Endothelial cell of umbilical vein (primary cell): ENCODE measurements around the gene PFN3. TPM values are rescaled to one million over a fixed set of nuclear protein-coding genes. Genes with fewer than 3 reads are reported as not detected.

ENCODE experiments used
- BruUV-seq: library from RNA; stranded (reverse); fragments of 400-500 nt; replicated peaks from 2 replicates; lab custom pipeline; 2021; lab: Mats Ljungman, UMichigan
- CTCF ChIA-PET: fragments of 300-600, 350-600 bp; sonication (Branson Sonifier 250); formaldehyde crosslinking; loops from one replicate; lab custom pipeline; 2021; ENCODE audit warnings: antibody characterized with exemption, inconsistent platforms; lab: Charles Lee
- POLR2A ChIA-PET: fragments of 300-600, 350-600 bp; sonication (Branson Sonifier 250); formaldehyde crosslinking; loops from one replicate; lab custom pipeline; 2021; ENCODE audit warnings: antibody characterized with exemption, inconsistent platforms; lab: Charles Lee
- DNase-seq: peaks from one replicate; pipeline ENCODE4 v3.0.0-alpha.2; 2011; ENCODE audit warnings: low read depth, low spot score
- FAIRE-seq: peaks from 2 replicates; lab custom pipeline; 2011; peaks lifted over from hg19 to GRCh38; lab: Jason Lieb, UNC
- H2AFZ ChIP-seq: 2 replicates; pipeline ENCODE4 v1.6.0; 2012; ENCODE audit warnings: low read depth, low read length, control low read depth, inconsistent platforms
- H3K27ac ChIP-seq: 2 replicates; pipeline ENCODE4 v1.5.1; 2011; ENCODE audit warnings: low read depth, mild to moderate bottlenecking, control low read depth, low read length, moderate library complexity; ENCODE audit not compliant: insufficient read depth
- H3K27me3 ChIP-seq, 2 experiments: 2 replicates each; pipeline versions ENCODE4 v1.6.0 to v1.6.1; 2011; ENCODE audit warnings: low read length in 2 of 2, mixed read lengths in 1 of 2; ENCODE audit not compliant: control insufficient read depth in 2 of 2, insufficient read depth in 2 of 2
- H3K36me3 ChIP-seq, 2 experiments: 2 replicates in 1 of 2; 3 replicates in 1 of 2; pipeline ENCODE4 v1.5.1; 2011; ENCODE audit warnings: low read length in 2 of 2, mild to moderate bottlenecking in 1 of 2, moderate library complexity in 1 of 2; ENCODE audit not compliant: control insufficient read depth in 2 of 2, insufficient read depth in 2 of 2; ENCODE audit errors: extremely low read depth in 1 of 2
- H3K4me1 ChIP-seq: 3 replicates; pipeline ENCODE4 v1.5.1; 2011; ENCODE audit warnings: mild to moderate bottlenecking, low read length; ENCODE audit not compliant: control insufficient read depth, insufficient read depth; ENCODE audit errors: extremely low read depth
- H3K4me2 ChIP-seq: 2 replicates; pipeline ENCODE4 v1.6.1; 2011; ENCODE audit warnings: low read length, control low read depth, mixed read lengths; ENCODE audit not compliant: insufficient read depth
- H3K4me3 ChIP-seq, 3 experiments: fragments of 200-600 bp in 1 of 3; sonication (generic), shearing (Covaris generic) in 1 of 3; replicated peaks in 1 of 3; 2 replicates each; pipeline ENCODE4 v1.5.1; 2011 to 2016; ENCODE audit warnings: control low read depth in 3 of 3, low read length in 3 of 3, mild to moderate bottlenecking in 2 of 3, inconsistent platforms in 1 of 3, low read depth in 1 of 3, moderate library complexity in 1 of 3; ENCODE audit not compliant: insufficient read depth in 1 of 3
- H3K79me2 ChIP-seq: 2 replicates; pipeline ENCODE4 v1.6.0; 2012; ENCODE audit warnings: low read length, inconsistent platforms; ENCODE audit not compliant: control insufficient read depth, insufficient read depth
- H3K9ac ChIP-seq: replicated peaks from 2 replicates; pipeline ENCODE3; 2011; ENCODE audit warnings: low read length, control low read depth; ENCODE audit not compliant: insufficient read depth; ENCODE audit errors: extremely low read depth
- H3K9me1 ChIP-seq: replicated peaks from 3 replicates; pipeline ENCODE4 v1.6.0; 2011; ENCODE audit warnings: mild to moderate bottlenecking, low read length; ENCODE audit not compliant: control insufficient read depth, insufficient read depth; ENCODE audit errors: extremely low read depth
- H3K9me3 ChIP-seq: replicated peaks from 2 replicates; pipeline ENCODE4 v1.5.1; 2012; ENCODE audit warnings: low read length, inconsistent platforms; ENCODE audit not compliant: control insufficient read depth, insufficient read depth
- H4K20me1 ChIP-seq: replicated peaks from 2 replicates; pipeline ENCODE3; 2011; ENCODE audit warnings: mild to moderate bottlenecking, low read length; ENCODE audit not compliant: control insufficient read depth, insufficient read depth; ENCODE audit errors: extremely low read depth
- FOS ChIP-seq: IDR thresholded peaks from 2 replicates; pipeline ENCODE4 v1.6.1; 2011; ENCODE audit warnings: mild to moderate bottlenecking, low read length, moderate library complexity, borderline replicate concordance; ENCODE audit not compliant: insufficient read depth
- GATA2 ChIP-seq: IDR thresholded peaks from 2 replicates; pipeline ENCODE4 v1.7.0; 2011; ENCODE audit warnings: low read depth, mild to moderate bottlenecking, moderate library complexity, mixed read lengths, low read length; ENCODE audit not compliant: insufficient read length, insufficient read depth
- JUN ChIP-seq: IDR thresholded peaks from 2 replicates; pipeline ENCODE4 v1.6.1; 2011; ENCODE audit warnings: borderline replicate concordance, low read depth; ENCODE audit not compliant: insufficient read length, insufficient read depth
- POLR2A ChIP-seq: IDR thresholded peaks from 2 replicates; pipeline ENCODE4 v1.6.1; 2012; ENCODE audit warnings: low read depth, mild to moderate bottlenecking, control low read depth, low read length
- POLR2AphosphoS5 ChIP-seq: IDR thresholded peaks from 2 replicates; pipeline ENCODE4 v1.6.1; 2012; ENCODE audit warnings: low read depth, mild to moderate bottlenecking, control low read depth, low read length, moderate library complexity; ENCODE audit not compliant: insufficient read depth
- dilution Hi-C: fragments of 300-500 bp; cut with MboI; formaldehyde crosslinking; loops from one replicate; pipeline ENCODE4 v1.15.0; 2019; ENCODE audit warnings: low sequenced_read_pairs; ENCODE audit not compliant: extremely low pct_ligation_motif_present
- intact Hi-C: fragments of 100-400 bp; cut with micrococcal nuclease; formaldehyde crosslinking; loops from one replicate; pipeline ENCODE4 v1.10.0; 2022
- polyA plus RNA-seq, 4 experiments: library from polyadenylated mRNA; depleted of rRNA in 3 of 4; stranded (reverse) in 3 of 4; unstranded in 1 of 4; fragments of >200 nt; gene quantifications; 2 replicates each; pipeline versions ENCODE4 v1.2.1 to v1.2.3, GENCODE V29; 2011 to 2012; ENCODE audit warnings: missing spikeins in 1 of 4
- total RNA-seq: library from RNA; stranded (reverse); gene quantifications from 2 replicates; pipeline ENCODE4 v1.2.3, GENCODE V29; 2021
- TF ChIP-seq, protein P1 (sequence below): IDR thresholded peaks from 2 replicates; pipeline ENCODE4 v1.6.1; 2011; ENCODE audit not compliant: insufficient read depth, insufficient read length
- TF ChIP-seq, protein P2 (sequence below), 2 donors: IDR thresholded peaks; 1 replicate in 1 of 2; 2 replicates in 1 of 2; pipeline ENCODE4 v1.5.1; 2011; ENCODE audit warnings: low read length in 2 of 2, mild to moderate bottlenecking in 2 of 2, moderate library complexity in 2 of 2, control low read depth in 1 of 2, inconsistent platforms in 1 of 2, low read depth in 1 of 2; ENCODE audit not compliant: insufficient read depth in 1 of 2; ENCODE audit errors: extremely low read depth in 1 of 2

Gene PFN3
- total and polyA plus RNA-seq, 2 donors (not counting 3 experiments of a cell fraction or from before 2014, with no cell fraction given): not detected

DNA sequence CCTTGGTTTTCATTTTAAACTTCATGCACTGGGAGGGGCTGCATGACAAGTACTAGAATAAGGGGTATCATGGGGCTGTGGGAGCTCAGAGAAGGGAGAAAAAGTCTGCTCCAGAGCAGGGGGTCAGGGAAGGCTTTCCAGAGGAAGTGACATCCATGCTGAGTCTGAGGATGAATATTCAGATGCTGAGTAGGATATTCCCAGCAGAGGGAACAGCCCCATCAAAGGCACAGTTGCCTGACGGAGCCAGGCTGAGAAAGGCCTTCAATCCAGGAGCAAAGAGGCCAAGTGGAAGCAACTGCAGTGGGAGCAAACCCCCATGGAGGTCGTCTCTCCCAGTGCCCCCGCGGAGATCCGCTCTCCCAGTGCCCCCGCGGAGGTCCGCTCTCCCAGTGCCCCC is 4.4 kb downstream of the PFN3 start:
- no peaks in the 10 kb centered on the region for H3K9me3 ChIP-seq
- no peaks in the 10 kb centered on the region for H3K36me3 ChIP-seq
- no peaks in the 10 kb centered on the region for H3K4me1 ChIP-seq
- dilution Hi-C loops (no loop called here), intact Hi-C loops (no loop called here)
- no peaks in the 10 kb centered on the region for H3K79me2 ChIP-seq
- no peaks in the 10 kb centered on the region for H3K9me1 ChIP-seq
- H3K27ac ChIP-seq: no peak overlapping the region
- ChIA-PET POLR2A (no interaction called here), CTCF (interaction anchor here (1.7 to 2.1 kb wide), 3 partner anchors 8 to 59 kb away, joined by 6 to 9 read pairs (median 7); no protein-coding TSS in a partner anchor)
- TF ChIP-seq JUN (no peak), POLR2A (no peak), GATA2 (no peak), FOS (no peak), POLR2AphosphoS5 (no peak)
- TF ChIP-seq, protein P1, sequence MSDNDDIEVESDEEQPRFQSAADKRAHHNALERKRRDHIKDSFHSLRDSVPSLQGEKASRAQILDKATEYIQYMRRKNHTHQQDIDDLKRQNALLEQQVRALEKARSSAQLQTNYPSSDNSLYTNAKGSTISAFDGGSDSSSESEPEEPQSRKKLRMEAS: no peak
- TF ChIP-seq, protein P2, sequence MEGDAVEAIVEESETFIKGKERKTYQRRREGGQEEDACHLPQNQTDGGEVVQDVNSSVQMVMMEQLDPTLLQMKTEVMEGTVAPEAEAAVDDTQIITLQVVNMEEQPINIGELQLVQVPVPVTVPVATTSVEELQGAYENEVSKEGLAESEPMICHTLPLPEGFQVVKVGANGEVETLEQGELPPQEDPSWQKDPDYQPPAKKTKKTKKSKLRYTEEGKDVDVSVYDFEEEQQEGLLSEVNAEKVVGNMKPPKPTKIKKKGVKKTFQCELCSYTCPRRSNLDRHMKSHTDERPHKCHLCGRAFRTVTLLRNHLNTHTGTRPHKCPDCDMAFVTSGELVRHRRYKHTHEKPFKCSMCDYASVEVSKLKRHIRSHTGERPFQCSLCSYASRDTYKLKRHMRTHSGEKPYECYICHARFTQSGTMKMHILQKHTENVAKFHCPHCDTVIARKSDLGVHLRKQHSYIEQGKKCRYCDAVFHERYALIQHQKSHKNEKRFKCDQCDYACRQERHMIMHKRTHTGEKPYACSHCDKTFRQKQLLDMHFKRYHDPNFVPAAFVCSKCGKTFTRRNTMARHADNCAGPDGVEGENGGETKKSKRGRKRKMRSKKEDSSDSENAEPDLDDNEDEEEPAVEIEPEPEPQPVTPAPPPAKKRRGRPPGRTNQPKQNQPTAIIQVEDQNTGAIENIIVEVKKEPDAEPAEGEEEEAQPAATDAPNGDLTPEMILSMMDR (IDR thresholded peaks at IDR 0.05; ENCODE audit: extremely low read depth in 1 of 2, insufficient read depth in 1 of 2, low read depth in 1 of 2, low read length in 2 of 2): no peak
- no peaks in the 10 kb centered on the region for H4K20me1 ChIP-seq
- no peak for DNase-seq
- peaks cover 11 to 17% of the 10 kb centered on the region in 2 experiments for H3K27me3 ChIP-seq
- no peak overlapping the region for H3K4me3 ChIP-seq
- H3K9ac ChIP-seq: no peak overlapping the region
- FAIRE-seq: no peak
- no TSS peak for BruUV-seq
- H2AFZ ChIP-seq: no peak overlapping the region
- H3K4me2 ChIP-seq: no peak overlapping the region
